HCT116 (cell line): ENCODE data around the gene PRM2. TPM values are rescaled to one million over a fixed set of nuclear protein-coding genes. Genes with fewer than 3 reads are reported as not detected.

Experiments
- ATAC-seq: fragments of 200-7000 bp; cut with Tn5 transposase; 2 replicates; pipeline ENCODE4 v1.9.1; 2020; ENCODE audit warnings: mild to moderate bottlenecking, moderate library complexity
- BruUV-seq: library from RNA; stranded (reverse); fragments of 400-500 nt; replicated peaks from 2 replicates; lab custom pipeline; 2021; lab: Mats Ljungman, UMichigan
- CTCF ChIA-PET: fragments of 300-600 bp; sonication (Branson Sonifier 250); formaldehyde crosslinking; loops from one replicate; lab custom pipeline; 2021; ENCODE audit warnings: antibody characterized with exemption; lab: Charles Lee
- POLR2A ChIA-PET: fragments of 300-600, 350-600 bp; sonication (Branson Sonifier 250); formaldehyde crosslinking; loops from one replicate; lab custom pipeline; 2021; ENCODE audit warnings: antibody characterized with exemption; lab: Charles Lee
- RAD21 ChIA-PET, 2 experiments: fragments of 300-600 bp; sonication (Branson Sonifier 250); formaldehyde crosslinking; loops; one replicate each; lab custom pipeline; 2023; ENCODE audit warnings: low total read pairs in 2 of 2; ENCODE audit not compliant: uncharacterized antibody in 2 of 2, unreplicated experiment in 2 of 2, low non-redundant PET in 1 of 2; lab: Charles Lee
- DNase-seq: peaks from one replicate; pipeline ENCODE4 v3.0.0-alpha.2; 2010; ENCODE audit warnings: low read depth, low spot score
- H2AFZ ChIP-seq: fragments of 200-600 bp; shearing (Covaris generic), sonication (generic); 2 replicates; pipeline ENCODE4 v1.6.1; 2017; ENCODE audit warnings: low read depth, mixed run types, mixed read lengths, antibody characterized with exemption, low read length; ENCODE audit not compliant: poor library complexity, severe bottlenecking
- H3K27ac ChIP-seq: 2 replicates; pipeline ENCODE4 v1.5.1; 2012; ENCODE audit warnings: low read depth, low read length
- H3K27me3 ChIP-seq: fragments of 200-600 bp; sonication (generic); 2 replicates; pipeline ENCODE4 v1.6.1; 2016; ENCODE audit warnings: mixed run types, low read length, mixed read lengths; ENCODE audit not compliant: insufficient read depth
- H3K36me3 ChIP-seq, 2 experiments: fragments of 200-500 bp in 1 of 2; fragments of 200-600 bp in 1 of 2; sonication (Bioruptor generic) in 1 of 2; sonication (generic) in 1 of 2; 2 replicates each; pipeline versions ENCODE4 v1.5.1 to v1.6.1; 2014 to 2016; ENCODE audit warnings: low read length in 2 of 2, inconsistent platforms in 1 of 2, mixed read lengths in 1 of 2, mixed run types in 1 of 2; ENCODE audit not compliant: insufficient read depth in 2 of 2, control insufficient read depth in 1 of 2
- H3K4me1 ChIP-seq, 2 experiments: fragments of 200-600 bp in 1 of 2; sonication (generic) in 1 of 2; 2 replicates each; pipeline versions ENCODE4 v1.5.1 to v1.6.1; 2012 to 2017; ENCODE audit warnings: low read length in 2 of 2, inconsistent platforms in 1 of 2, mild to moderate bottlenecking in 1 of 2, mixed read lengths in 1 of 2, mixed run types in 1 of 2, moderate library complexity in 1 of 2; ENCODE audit not compliant: insufficient read depth in 2 of 2, control insufficient read depth in 1 of 2
- H3K4me2 ChIP-seq: fragments of 200-600 bp; sonication (generic); 2 replicates; pipeline ENCODE4 v1.6.1; 2017; ENCODE audit warnings: mixed run types, low read length, mixed read lengths
- H3K4me3 ChIP-seq, 2 experiments: fragments of 200-600 bp in 1 of 2; sonication (generic) in 1 of 2; replicated peaks in 1 of 2; 2 replicates each; pipeline ENCODE4 v1.5.1; 2011 to 2016; ENCODE audit warnings: low read length in 2 of 2, control low read depth in 1 of 2, low read depth in 1 of 2, mild to moderate bottlenecking in 1 of 2, mixed read lengths in 1 of 2, mixed run types in 1 of 2
- H3K79me2 ChIP-seq: fragments of 200-600 bp; sonication (generic); 2 replicates; pipeline ENCODE4 v1.6.1; 2017; ENCODE audit warnings: mild to moderate bottlenecking, mixed run types, low read length, moderate library complexity, mixed read lengths; ENCODE audit not compliant: insufficient read depth
- H3K9ac ChIP-seq: fragments of 200-600 bp; sonication (generic); 2 replicates; pipeline ENCODE4 v1.6.1; 2016; ENCODE audit warnings: low read length, mixed read lengths
- H3K9me2 ChIP-seq: fragments of 200-600 bp; sonication (generic), shearing (Covaris generic); 2 replicates; pipeline ENCODE4 v1.6.1; 2017; ENCODE audit warnings: mixed run types, mild to moderate bottlenecking, moderate library complexity; ENCODE audit not compliant: insufficient read depth
- H3K9me3 ChIP-seq, 2 experiments: fragments of 200-500 bp in 1 of 2; fragments of 200-600 bp in 1 of 2; sonication (Bioruptor generic) in 1 of 2; sonication (generic) in 1 of 2; 2 replicates each; pipeline ENCODE4 v1.6.1; 2014 to 2017; ENCODE audit warnings: low read length in 2 of 2, mixed read lengths in 2 of 2, inconsistent platforms in 1 of 2, low read depth in 1 of 2, mild to moderate bottlenecking in 1 of 2, mixed run types in 1 of 2, moderate library complexity in 1 of 2; ENCODE audit not compliant: control insufficient read depth in 1 of 2, insufficient read depth in 1 of 2
- H4K20me1 ChIP-seq: fragments of 200-600 bp; sonication (generic), shearing (Covaris generic); 2 replicates; pipeline ENCODE4 v1.6.1; 2017; ENCODE audit warnings: mixed run types, mild to moderate bottlenecking, moderate library complexity; ENCODE audit not compliant: insufficient read depth
- CEBPB ChIP-seq: IDR thresholded peaks from 2 replicates; pipeline ENCODE4 v1.6.1; 2012; ENCODE audit warnings: low read depth
- EGR1 ChIP-seq: IDR thresholded peaks from 2 replicates; pipeline ENCODE4 v1.6.1; 2012; ENCODE audit warnings: low read depth
- FOSL1 ChIP-seq: IDR thresholded peaks from 2 replicates; pipeline ENCODE4 v1.6.1; 2012; ENCODE audit warnings: low read depth
- POLR2A ChIP-seq: IDR thresholded peaks from 2 replicates; pipeline ENCODE4 v1.7.0; 2011; ENCODE audit warnings: borderline replicate concordance; ENCODE audit not compliant: insufficient read depth, insufficient read length; ENCODE audit errors: extremely low read depth
- POLR2AphosphoS5 ChIP-seq: IDR thresholded peaks from 2 replicates; pipeline ENCODE4 v1.6.1; 2011; ENCODE audit warnings: mild to moderate bottlenecking, low read depth, low read length, moderate library complexity
- TCF7L2 ChIP-seq: IDR thresholded peaks from 2 replicates; pipeline ENCODE4 v1.7.0; 2011; ENCODE audit warnings: borderline replicate concordance, inconsistent platforms; ENCODE audit not compliant: insufficient read depth, insufficient read length; ENCODE audit errors: extremely low read depth
- YY1 ChIP-seq: IDR thresholded peaks from 2 replicates; pipeline ENCODE4 v1.6.1; 2011; ENCODE audit warnings: low read length, low read depth, moderate library complexity, mild to moderate bottlenecking; ENCODE audit not compliant: insufficient replicate concordance; ENCODE audit errors: extremely low read depth
- ZBTB33 ChIP-seq: IDR thresholded peaks from 2 replicates; pipeline ENCODE4 v1.6.1; 2011; ENCODE audit warnings: mild to moderate bottlenecking, low read length, moderate library complexity; ENCODE audit not compliant: insufficient replicate concordance; ENCODE audit errors: extremely low read depth
- ZFX ChIP-seq: fragments of 450-650 bp; IDR thresholded peaks from 2 replicates; pipeline ENCODE4 v1.6.1; 2017
- intact Hi-C: fragments of 100-400 bp; cut with micrococcal nuclease; formaldehyde crosslinking; loops from 2 replicates; pipeline ENCODE4 v1.10.0; 2022
- total RNA-seq: library from RNA; stranded (reverse); gene quantifications from one replicate; pipeline ENCODE4 v1.2.1, GENCODE V29; 2021; ENCODE audit not compliant: unreplicated experiment
- TF ChIP-seq, protein P1 (sequence below): IDR thresholded peaks from 2 replicates; pipeline ENCODE4 v1.6.1; 2012; ENCODE audit warnings: low read depth
- TF ChIP-seq, protein P2 (sequence below), 3 experiments: fragments of 200-600 bp in 1 of 3; sonication (generic) in 1 of 3; IDR thresholded peaks in 2 of 3; conservative IDR thresholded peaks in 1 of 3; 2 replicates each; pipeline ENCODE4 v1.5.1; 2012 to 2017; ENCODE audit warnings: low read depth in 2 of 3, low read length in 2 of 3, antibody characterized with exemption in 1 of 3, borderline replicate concordance in 1 of 3, control low read depth in 1 of 3, mild to moderate bottlenecking in 1 of 3, mixed read lengths in 1 of 3, mixed run types in 1 of 3, moderate library complexity in 1 of 3; ENCODE audit not compliant: insufficient read depth in 1 of 3

The PRM2 gene
- total RNA-seq, 1 experiment from 2014 or later, result not detected

- Histone ChIP-seq H3K27me3 (no peaks in the 10 kb centered on the region), H2AFZ (no peak overlapping the region), H3K79me2 (no peaks in the 10 kb centered on the region), H3K4me1 (peaks cover 18 to 19% of the 10 kb centered on the region in 2 experiments), H3K27ac (no peak overlapping the region), H3K9ac (no peak overlapping the region), H3K4me3 (no peak overlapping the region), H3K4me2 (peak overlapping the region; percentile 1; the same call in 1 of the 2 replicates), H3K9me3 (no peaks in the 10 kb centered on the region), H3K36me3 (no peaks in the 10 kb centered on the region), H4K20me1 (no peaks in the 10 kb centered on the region), H3K9me2 (no peaks in the 10 kb centered on the region)
- CTCF ChIA-PET, result no interaction called here
- peak; percentile 55; the same call in 1 of the 2 replicates for ATAC-seq
- no TSS peak for BruUV-seq
- POLR2A ChIA-PET, result no interaction called here
- intact Hi-C loops, result no loop called here
- DNase-seq, result no peak
- RAD21 ChIA-PET, result no interaction called here
- TF ChIP-seq ZFX (no peak), YY1 (no peak), TCF7L2 (no peak), POLR2AphosphoS5 (no peak)
- TF ChIP-seq, all 23 proteins: peak for 0
These were observed 43.4 kb upstream of the PRM2 start for GRCh38 chr16:11319529-11320146.

DNA sequence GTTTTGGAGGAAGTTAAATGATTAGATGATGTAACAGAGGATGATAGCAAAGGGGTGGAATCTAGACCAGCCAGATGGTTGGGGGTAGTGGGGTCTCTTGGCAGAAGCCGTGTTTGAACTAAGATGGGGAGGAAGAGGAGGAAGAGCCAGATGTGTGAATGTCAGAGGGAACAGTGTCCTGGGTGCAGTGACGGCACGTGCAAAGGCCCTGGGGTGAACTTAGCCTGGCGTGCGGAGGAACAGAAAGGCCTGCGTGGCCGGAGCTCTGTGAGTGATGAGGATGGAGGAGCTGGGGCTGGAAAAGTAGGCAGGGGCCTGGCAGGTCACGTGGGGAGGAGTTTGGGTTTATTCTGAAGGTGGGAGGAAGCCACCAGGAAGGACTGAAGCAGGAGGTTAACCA lies 42.5 kb upstream of the PRM2 start:
- no peaks in the 10 kb centered on the region for H4K20me1 ChIP-seq
- intact Hi-C loops, result no loop called here
- ChIA-PET RAD21 (no interaction called here), CTCF (no interaction called here), POLR2A (no interaction called here)
- H3K27ac ChIP-seq, result no peak overlapping the region
- no peaks in the 10 kb centered on the region for H3K27me3 ChIP-seq
- BruUV-seq, result no TSS peak
- H3K4me1 ChIP-seq, result peaks cover 26 to 28% of the 10 kb centered on the region in 2 experiments
- no peak overlapping the region for H3K9ac ChIP-seq
- no peaks in the 10 kb centered on the region for H3K36me3 ChIP-seq
- no peak overlapping the region for H3K4me3 ChIP-seq
- ATAC-seq (no peak), DNase-seq (no peak)
- H3K79me2 ChIP-seq, result no peaks in the 10 kb centered on the region
- no peak overlapping the region for H2AFZ ChIP-seq
- H3K9me2 ChIP-seq, result no peaks in the 10 kb centered on the region
- no peaks in the 10 kb centered on the region for H3K9me3 ChIP-seq
- no peak overlapping the region for H3K4me2 ChIP-seq
- TF ChIP-seq, protein P1, sequence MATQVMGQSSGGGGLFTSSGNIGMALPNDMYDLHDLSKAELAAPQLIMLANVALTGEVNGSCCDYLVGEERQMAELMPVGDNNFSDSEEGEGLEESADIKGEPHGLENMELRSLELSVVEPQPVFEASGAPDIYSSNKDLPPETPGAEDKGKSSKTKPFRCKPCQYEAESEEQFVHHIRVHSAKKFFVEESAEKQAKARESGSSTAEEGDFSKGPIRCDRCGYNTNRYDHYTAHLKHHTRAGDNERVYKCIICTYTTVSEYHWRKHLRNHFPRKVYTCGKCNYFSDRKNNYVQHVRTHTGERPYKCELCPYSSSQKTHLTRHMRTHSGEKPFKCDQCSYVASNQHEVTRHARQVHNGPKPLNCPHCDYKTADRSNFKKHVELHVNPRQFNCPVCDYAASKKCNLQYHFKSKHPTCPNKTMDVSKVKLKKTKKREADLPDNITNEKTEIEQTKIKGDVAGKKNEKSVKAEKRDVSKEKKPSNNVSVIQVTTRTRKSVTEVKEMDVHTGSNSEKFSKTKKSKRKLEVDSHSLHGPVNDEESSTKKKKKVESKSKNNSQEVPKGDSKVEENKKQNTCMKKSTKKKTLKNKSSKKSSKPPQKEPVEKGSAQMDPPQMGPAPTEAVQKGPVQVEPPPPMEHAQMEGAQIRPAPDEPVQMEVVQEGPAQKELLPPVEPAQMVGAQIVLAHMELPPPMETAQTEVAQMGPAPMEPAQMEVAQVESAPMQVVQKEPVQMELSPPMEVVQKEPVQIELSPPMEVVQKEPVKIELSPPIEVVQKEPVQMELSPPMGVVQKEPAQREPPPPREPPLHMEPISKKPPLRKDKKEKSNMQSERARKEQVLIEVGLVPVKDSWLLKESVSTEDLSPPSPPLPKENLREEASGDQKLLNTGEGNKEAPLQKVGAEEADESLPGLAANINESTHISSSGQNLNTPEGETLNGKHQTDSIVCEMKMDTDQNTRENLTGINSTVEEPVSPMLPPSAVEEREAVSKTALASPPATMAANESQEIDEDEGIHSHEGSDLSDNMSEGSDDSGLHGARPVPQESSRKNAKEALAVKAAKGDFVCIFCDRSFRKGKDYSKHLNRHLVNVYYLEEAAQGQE, result no peak
- TF ChIP-seq, protein P2, sequence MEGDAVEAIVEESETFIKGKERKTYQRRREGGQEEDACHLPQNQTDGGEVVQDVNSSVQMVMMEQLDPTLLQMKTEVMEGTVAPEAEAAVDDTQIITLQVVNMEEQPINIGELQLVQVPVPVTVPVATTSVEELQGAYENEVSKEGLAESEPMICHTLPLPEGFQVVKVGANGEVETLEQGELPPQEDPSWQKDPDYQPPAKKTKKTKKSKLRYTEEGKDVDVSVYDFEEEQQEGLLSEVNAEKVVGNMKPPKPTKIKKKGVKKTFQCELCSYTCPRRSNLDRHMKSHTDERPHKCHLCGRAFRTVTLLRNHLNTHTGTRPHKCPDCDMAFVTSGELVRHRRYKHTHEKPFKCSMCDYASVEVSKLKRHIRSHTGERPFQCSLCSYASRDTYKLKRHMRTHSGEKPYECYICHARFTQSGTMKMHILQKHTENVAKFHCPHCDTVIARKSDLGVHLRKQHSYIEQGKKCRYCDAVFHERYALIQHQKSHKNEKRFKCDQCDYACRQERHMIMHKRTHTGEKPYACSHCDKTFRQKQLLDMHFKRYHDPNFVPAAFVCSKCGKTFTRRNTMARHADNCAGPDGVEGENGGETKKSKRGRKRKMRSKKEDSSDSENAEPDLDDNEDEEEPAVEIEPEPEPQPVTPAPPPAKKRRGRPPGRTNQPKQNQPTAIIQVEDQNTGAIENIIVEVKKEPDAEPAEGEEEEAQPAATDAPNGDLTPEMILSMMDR (IDR thresholded peaks at IDR 0.05 in 2 of 3, conservative IDR thresholded peaks at IDR 0.05 in 1 of 3; ENCODE audit: borderline replicate concordance in 1 of 3, insufficient read depth in 1 of 3, low read depth in 2 of 3, low read length in 2 of 3), result no peak
- no peak for TF ChIP-seq TCF7L2
- TF ChIP-seq ZBTB33, result no peak
- no peak for TF ChIP-seq EGR1
- no peak for TF ChIP-seq YY1
- no peak for TF ChIP-seq CEBPB
- TF ChIP-seq POLR2A, result no peak
- TF ChIP-seq FOSL1, result no peak
